ENCODE data around the gene RPL23.

Gene RPL23

GRCh38 chr17:38853292-38854219, at the start of gene RPL23:
TSS of gene RPL23 (minus strand) at chr17:38853721. CDS start at chr17:38853710, 11 bp downstream.
- DNase-seq (ENCODE audit: low read depth, low spot score), result peak; percentile 99

- DNase-seq (ENCODE audit: low read depth, low spot score), result peak; percentile 93
Observed at GRCh38 chr17:38900978-38901656, 47.6 kb upstream of the RPL23 start.

DNA sequence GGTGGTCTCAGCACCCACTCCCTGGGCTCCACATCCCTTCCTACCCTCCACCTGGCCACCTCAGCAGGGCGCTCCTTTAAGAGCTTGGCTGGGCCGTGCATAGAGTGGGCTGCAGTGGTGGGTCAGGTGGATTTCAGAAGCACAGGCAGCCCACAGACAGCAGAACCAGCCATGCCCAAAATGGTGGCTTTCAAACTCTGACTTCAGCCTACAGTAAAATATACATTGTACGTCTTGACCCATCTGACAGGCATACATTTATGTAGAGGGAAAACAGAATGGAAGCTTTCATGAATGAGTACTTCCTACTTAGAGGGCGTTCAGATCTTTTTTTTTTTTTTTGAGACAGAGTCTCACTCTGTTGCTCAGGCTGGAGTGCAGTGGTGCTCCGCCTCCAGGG, 45.9 kb upstream of the RPL23 start:
- no peak for DNase-seq (ENCODE audit: low read depth, low spot score)

DNA sequence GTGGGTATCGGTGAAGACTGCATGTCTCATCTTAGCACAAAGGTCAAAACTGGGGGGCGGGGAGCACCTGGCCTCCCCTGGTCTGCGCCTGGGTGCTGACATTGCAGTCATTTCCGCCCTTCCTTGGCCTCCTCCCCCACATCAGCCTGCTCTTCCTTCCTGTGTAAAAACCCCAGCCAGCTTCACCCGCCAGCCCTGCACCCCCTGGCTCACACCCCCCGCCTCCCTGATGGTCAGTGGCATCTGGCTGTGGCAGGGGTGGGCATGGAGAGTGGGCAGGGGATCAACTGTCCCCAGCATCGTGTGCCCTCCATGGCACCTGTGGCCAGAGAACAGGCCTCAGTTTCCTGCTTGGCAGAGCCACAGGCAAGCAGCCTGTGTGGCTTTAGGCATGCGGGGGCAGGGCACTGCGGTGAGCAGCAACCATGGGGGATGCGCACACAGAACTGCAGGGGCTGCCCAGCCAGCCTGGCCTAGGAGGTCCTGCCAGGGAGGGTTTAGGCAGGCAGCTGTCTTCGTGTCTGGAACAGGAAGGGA, 45.4 kb upstream of the RPL23 start:
- DNase-seq (ENCODE audit: low read depth, low spot score), result no peak

DNA sequence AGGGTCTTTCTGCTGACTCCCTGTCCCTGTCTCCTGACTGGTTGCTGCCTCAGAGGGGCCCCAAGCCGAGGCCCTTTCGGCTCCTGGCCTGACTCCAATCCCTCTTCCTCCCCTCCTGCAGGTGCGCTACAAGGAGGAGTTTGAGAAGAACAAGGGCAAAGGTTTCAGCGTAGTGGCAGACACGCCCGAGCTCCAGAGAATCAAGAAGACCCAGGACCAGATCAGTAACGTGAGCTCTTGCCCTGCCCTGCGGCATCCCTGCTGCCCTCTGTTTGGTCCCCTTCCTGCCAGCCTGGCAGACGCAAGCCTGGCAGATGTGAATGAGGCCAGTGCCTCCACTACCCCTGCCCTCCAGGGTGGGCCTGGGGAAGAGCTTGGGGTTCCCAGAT, 44.8 kb upstream of the RPL23 start:
- DNase-seq (ENCODE audit: low read depth, low spot score), result no peak

- no peak for DNase-seq (ENCODE audit: low read depth, low spot score)
Observed at GRCh38 chr17:38897671-38898290, 44.3 kb upstream of the RPL23 start.

DNA sequence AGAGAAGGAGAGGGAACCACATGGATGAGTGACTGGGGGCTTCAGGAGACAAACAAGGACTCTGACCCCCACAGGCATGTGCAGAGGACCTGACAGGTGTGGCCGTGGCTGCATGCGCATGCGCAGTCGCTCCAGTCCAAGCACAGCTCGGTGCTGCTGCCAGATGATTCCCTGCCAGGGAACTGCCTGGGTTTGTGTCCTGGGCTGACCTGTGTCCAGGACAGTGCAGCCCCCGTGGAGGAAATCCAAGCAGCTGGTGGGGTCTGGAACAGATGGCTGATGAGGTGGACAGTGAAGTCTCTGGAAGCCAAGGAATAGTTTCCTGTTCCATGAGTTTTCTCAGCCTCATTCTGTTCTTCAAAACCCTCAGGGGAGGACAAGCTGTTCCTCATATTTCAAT, 43.7 kb upstream of the RPL23 start:
- DNase-seq (ENCODE audit: low read depth, low spot score), result no peak

- DNase-seq (ENCODE audit: low read depth, low spot score), result no peak
Observed at GRCh38 chr17:38896346-38896954, 42.9 kb upstream of the RPL23 start.

GRCh38 chr17:38894276-38894675, 40.8 kb upstream of the RPL23 start:
- no peak for DNase-seq (ENCODE audit: low read depth, low spot score)

DNA sequence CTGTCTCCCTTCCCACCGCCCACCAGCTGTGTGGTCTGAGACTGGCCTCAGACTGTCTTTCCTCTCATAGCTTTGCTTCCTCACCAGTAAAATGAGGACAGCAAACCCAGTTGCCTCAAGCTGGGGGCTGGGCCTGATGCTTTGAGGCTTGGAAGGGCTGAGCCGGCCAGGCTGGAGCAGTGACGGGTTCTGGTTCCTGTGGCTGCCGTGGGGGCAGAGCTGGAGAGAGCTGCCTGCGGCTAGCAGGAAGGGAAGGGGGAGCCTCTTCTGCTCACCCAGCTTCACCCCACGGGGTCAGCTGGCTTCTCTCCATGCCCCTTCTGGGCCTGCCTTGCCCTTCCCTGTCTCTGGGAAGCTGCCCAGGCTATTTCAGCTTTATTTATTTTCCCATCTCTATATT, 40.1 kb upstream of the RPL23 start:
- DNase-seq (ENCODE audit: low read depth, low spot score), result no peak

- no peak for DNase-seq (ENCODE audit: low read depth, low spot score)
Observed at GRCh38 chr17:38893113-38893512, 39.6 kb upstream of the RPL23 start.

GRCh38 chr17:38892620-38893019, 39.1 kb upstream of the RPL23 start:
- no peak for DNase-seq (ENCODE audit: low read depth, low spot score)

DNA sequence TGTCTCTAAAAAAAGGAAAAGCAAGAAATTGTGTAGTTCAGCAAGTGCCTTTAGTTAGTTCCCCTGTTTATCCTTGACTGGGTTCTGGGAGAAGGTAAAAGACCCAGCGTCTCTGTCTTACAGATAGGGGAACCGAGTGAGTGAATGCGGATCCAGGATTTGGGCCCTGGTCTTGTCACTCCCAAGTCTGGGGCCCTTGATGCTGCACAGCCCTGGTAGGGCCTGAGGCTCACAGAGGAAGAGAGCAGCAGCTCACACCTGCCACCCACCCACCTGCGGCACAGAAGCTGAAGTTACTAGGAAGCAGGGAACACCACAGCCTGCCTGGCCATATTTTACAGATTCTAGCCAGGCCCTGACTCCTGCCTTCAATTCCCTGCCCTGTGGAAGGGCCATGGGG, 38.6 kb upstream of the RPL23 start:
- no peak for DNase-seq (ENCODE audit: low read depth, low spot score)

- no peak for DNase-seq (ENCODE audit: low read depth, low spot score)
Observed at GRCh38 chr17:38891441-38891840, 37.9 kb upstream of the RPL23 start.

DNA sequence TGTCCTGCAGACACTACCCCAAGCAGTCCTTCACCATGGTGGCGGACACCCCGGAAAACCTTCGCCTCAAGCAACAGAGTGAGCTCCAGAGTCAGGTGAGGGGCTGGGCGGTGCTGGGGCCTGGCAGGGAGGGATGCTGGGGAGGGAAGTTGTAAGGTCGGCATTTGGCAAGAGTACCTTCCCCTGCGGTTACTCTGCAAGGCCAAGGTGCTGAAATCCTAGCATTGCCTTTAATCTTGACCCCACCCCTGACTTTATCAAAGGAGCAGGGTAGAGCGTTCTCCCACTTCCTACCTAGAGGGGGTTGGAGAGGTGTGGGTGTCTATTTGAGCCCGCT, 36.9 kb upstream of the RPL23 start:
- DNase-seq (ENCODE audit: low read depth, low spot score), result no peak

- no peak for DNase-seq (ENCODE audit: low read depth, low spot score)
Observed at GRCh38 chr17:38889745-38890409, 36.4 kb upstream of the RPL23 start.

DNA sequence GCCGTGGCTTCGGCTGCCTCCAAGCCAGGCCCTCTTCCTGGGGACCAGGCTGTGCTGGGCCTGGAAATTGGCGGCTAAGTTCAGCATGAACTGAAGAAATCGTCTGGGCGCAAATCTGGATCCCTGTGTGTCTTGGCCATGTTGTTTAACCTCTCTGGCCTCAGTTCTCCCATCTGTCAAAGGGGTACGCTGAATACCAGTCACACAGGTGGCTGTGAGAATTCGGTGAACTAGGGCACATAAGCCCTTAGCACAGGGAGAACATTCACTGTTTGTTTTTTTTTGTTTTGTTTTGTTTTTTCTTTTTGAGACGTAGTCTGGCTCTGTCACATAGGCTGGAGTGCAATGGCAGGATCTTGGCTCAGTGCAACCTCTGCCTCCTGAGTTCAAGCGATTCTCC, 35.3 kb upstream of the RPL23 start:
- DNase-seq (ENCODE audit: low read depth, low spot score), result no peak

DNA sequence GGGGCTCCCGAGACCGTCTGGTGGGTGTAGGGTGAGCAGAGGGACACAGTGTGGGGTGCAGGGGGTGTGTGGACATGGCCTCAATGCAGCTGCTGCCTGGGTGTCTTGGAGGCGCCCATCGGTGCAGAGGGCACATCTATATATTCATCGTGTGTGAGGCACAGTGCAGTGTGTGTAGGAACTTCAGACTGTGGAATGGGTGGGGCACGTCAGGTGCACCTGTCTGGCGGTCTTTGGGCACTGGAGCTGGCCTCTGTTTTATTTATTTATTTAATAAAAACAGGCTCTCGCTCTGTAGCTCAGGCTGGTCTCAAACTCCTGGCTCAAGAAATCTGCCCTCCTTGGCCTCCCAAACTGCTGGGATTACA, 33.1 kb upstream of the RPL23 start:
- DNase-seq (ENCODE audit: low read depth, low spot score), result no peak

DNA sequence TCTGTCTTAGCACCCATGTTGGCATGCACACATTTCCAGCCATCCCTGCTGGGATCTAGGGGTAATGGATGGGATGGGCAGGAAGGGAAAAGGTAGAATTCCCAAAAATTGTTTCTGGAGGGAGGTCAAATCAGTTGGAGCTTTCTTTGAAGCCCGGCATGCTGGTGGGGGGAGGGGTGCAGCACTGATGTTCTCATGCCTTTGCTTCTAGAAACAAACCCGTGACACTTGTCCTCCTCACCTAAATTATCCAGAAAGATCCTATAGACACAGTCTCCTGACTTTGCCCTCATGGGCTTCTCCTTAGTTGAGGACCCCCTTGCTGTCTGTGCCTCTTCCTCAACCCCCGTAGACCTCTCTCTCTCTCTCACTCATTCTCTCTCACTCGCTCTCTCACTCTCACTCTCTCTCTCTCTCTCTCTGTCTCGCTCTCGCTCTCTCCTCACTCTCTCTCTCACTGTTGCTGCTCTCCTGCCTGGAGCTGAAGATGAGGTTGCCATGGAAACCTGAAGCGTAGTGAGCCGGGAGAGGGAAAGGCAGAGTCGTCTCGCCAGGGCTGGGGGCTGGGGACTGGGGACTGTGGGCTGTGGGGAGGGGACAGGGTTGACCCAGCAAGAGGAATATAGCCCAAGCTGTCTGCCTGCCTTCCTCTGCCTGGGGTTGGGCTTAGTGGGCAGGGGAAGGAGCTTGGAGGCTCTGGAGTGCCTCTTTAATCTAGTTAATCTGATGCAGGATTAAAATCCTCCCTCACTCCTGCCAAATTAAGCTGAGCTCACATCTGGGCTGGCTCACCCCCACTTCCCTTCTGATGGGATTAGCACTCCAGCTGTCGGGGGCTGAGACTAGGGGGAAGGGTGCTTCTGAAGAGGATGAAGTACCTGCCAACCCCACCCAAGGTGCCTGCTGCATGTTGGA, 32.5 kb upstream of the RPL23 start:
- peak; percentile 83 for DNase-seq (ENCODE audit: low read depth, low spot score)

DNA sequence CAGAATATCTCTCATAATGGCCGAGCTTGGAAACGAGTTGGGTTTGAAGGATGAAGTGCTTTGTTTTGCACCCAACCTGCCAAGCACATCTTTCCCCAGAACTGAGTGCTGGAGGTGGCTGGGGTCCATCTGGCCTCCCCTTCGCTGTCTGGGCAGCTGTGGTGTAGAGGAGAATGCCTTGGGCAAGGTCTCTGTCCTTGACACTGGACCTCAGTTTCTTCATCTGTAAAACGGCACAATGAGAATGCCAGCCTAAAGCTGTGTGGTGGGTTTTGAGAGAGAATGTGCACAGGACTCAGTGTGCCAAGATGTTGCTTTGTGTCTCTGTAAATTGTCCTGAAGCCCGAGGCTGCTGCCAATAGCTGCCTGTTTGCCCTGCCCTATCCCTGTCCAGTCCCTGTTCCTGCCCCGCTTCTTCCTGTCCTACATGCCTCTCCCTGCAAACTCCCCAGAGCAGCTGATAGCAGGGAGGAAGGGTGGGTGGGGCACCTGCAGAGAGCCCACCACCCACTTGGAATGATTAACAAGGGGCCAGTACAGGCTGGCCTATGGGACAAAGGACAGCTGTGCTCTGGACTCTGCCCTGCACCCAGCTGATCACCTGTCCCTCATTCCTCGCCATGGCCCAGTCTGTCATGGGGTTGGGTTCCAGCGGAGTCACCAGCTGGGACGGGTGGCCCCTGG, 31.7 kb upstream of the RPL23 start:
- no peak for DNase-seq (ENCODE audit: low read depth, low spot score)

All from astrocyte of the hippocampus (primary cell).